ENCODE data around the gene TMEM63C. TPM values are rescaled to one million over a fixed set of nuclear protein-coding genes. Genes with fewer than 3 reads are reported as not detected.

The TMEM63C gene
- total RNA-seq, 1 experiment from 2014 or later = 0.39 TPM

DNA sequence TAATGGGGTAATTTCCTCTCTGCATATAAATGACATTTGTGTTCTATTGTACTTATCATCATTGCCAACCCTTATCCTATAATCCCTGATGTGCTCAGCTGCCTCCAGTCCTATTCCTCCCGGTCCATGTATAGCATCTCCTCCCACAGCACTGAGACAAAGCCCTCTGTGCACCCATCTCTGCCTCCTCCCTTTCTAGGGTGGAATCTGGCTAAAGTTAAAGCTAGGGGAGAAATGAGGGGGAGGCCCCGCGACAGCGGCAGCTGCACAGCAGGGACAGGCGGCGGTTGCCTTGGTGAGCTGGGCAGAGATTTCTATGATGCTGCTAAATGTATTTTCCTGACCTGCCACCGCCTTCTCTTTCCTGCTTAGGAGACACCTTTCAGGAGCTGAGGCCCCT lies 27.2 kb upstream of the TMEM63C start:
- DNase-seq (ENCODE audit: low read depth) = no peak

DNA sequence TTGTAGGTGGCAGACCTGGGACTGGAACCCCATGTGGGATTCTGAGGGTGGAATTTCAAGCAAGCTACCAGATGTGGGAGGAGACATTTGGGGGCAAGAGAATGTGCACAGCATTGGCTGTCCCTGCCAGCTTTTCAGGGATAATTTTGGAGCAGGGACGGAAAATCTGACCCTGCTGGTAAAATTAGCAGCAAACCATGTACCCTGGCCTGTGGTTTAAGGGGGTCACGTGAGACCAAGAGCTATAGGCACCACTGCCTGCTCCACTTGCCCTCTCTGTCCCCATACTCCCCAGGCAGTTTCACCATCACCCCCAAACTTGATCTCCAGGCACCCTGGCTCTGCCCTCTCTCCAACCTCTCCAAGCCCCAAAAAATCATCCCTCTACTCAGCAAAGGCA lies 26.5 kb upstream of the TMEM63C start:
- no peak for DNase-seq (ENCODE audit: low read depth)

DNA sequence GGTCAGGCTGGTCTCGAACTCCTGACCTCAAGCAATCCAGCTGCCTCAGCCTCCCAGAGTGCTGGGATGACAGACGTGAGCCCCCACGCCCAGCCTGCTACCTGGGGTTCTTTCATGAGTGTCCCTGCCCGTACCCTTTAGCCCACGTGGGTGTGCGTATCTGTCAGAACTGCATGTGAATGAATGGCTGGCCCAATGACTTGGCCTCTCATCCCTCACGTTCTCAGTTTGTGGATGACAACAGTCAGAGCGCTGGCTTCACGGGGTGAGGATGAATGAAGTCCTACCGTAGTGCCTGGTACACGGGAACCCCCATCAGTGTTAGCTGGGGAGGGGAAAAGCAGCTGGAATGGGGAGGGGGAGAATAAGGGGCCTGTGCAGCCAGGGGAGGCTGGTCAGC lies 23.9 kb upstream of the TMEM63C start:
- no peak for DNase-seq (ENCODE audit: low read depth)

DNA sequence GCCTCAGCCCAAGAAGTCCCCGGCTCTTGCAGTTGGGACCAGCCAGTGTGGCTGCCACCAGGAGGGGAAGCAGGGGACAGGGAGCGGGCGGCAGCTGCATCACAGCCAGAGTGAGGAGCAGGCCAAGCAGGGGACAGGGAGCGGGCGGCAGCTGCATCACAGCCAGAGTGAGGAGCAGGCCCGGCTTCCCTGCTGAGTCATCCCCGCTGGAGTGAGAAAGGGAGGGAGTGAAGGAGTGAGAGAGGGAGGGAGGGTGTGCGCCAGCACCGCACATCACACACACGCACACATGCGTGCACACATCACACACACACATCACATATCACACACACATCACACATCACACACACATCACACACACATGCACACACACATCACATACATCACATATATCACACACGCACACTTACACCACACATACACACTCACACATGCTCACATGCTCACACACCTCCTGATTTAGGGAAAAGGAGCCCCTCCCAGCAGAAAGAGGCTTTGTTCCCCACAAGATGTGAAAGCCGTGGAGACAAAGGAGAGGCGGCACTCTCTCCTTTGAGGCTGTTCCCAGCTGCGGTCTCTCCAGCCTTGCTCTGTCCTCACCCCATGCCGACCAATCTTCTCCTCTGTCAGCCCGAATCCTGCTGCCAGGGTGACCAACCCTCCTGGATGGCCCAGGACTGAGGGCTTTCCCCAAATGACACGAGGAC lies 23.3 kb upstream of the TMEM63C start:
- peak; percentile 73 for DNase-seq (ENCODE audit: low read depth)

DNA sequence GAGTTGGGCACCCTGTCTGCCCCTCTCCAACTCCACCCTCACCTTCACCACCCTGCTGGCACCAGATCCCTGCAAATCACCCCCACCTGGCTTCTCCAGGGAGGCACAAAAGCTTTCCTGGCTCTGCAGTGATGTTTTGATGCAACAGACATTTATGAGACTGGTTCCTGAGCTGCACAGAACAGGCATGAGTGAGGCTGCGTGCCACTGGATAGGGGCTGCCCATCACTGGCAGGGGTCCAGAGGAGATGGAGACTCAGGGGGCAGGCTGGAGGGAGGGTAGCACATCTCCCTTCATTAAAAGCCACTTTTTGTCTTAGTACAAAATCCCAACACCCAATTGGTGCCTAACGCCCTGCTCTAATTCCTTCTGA lies 22.7 kb upstream of the TMEM63C start:
- DNase-seq (ENCODE audit: low read depth) = no peak

DNA sequence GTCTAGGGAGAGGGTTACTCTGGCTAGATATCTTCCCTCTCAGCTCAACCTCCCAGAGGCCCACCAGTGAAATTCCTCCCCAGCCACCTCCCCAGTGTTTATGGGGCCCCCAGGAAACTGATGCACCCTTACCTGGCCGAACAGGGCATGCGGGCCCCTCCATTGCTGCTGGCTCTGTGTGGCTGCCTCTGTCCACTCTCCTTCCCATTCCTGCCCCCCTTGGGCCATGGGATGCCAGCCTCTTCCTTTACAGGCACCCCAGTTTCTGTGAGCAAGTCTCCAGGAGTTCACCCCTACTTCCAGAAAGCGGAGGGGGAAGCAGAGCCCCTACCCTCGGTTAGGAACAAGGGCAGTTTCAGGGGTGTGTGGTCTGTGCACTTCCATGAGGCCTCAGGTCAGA lies 20.6 kb upstream of the TMEM63C start:
- no peak for DNase-seq (ENCODE audit: low read depth)

DNA sequence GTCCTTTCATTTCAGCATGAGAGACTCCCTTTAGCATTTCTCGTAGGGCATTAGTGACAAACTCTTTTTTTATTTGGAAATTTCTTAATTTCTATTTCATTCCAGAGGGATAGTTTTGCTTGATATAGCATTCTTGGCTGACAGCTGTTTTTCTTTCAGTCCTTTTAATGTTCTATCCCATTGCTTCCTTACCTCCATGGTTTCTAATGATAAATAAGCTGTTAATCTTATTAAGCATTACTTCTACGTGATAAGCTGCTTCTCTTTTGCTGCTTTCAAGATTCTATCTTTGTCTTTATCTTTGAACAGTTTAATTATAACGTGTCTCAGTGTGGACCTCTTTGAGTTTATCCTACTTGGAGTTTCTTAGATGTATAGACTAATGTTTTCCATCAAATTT lies 11.6 kb upstream of the TMEM63C start:
- DNase-seq (ENCODE audit: low read depth) = no peak

DNA sequence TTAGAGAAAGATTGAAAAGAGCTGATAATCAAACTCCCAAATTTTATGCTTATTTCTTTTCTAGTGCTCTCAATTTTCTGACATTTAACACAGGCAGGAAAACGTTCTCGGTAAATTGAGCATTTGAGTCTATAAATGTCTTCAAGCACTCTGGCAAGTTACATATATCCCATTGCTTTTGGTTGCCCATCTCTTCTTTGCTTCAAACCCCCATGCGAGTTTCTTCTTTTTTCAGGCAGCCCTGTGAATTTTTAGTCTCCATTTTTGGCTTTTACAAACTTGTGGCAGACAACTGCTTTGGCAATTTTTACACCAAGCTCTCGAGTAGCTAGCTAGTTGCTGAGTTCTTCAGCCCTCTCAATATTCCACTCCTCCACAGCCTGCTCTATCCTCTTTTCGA lies 8.7 kb upstream of the TMEM63C start:
- no peak for DNase-seq (ENCODE audit: low read depth)

DNA sequence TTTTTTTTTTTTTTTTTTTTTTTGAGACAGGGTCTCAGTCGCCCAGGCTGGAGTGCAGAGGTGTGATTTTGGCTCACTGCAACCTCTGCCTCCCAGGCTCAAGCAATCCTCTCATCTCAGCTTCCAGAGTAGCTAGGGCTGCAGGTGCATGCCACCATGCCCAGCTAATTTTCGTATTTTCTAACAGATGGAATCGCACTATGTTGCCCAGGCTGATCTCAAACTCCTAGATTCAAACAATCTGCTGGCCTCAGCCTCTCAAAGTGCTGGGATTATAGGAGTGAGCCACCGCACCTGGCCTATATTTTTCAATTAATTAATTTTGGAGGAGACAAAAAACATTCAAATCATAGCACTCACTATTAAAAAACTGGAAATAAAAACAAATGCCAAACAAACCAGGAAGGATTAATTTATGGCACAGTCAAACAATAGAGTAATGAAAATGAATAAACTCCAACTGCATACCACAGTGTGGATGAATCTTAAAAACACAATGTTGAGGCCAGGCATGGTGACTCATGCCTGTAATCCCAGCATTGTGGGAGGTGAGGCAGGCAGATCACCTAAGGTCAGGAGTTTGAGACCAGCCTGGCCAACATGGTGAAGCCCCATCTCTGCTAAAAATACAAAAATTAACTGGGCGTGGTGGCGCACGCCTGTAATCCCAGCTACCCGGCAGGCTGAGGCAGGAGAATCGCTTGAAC lies 7.5 kb upstream of the TMEM63C start:
- peak; percentile 67 for DNase-seq (ENCODE audit: low read depth)

DNA sequence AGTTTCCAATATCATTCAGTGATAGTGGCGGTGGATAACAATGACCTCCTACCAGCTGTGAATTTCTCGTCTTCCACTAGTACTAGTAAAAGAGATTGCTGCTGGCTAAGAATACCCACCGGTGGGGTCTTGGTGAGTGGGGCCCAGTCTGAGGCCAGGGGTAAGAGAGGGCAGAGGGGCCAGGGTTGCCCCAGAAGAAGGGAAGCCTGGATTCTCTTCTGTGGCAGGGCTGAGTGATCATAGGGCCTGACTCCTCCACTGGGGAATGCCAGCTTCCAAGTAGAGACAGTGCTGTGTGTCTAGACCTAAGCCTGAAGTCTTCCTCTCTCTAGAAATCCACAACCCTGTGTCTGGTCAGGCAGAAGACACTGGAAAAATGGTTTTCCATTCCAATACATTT lies 5.8 kb upstream of the TMEM63C start:
- no peak for DNase-seq (ENCODE audit: low read depth)

DNA sequence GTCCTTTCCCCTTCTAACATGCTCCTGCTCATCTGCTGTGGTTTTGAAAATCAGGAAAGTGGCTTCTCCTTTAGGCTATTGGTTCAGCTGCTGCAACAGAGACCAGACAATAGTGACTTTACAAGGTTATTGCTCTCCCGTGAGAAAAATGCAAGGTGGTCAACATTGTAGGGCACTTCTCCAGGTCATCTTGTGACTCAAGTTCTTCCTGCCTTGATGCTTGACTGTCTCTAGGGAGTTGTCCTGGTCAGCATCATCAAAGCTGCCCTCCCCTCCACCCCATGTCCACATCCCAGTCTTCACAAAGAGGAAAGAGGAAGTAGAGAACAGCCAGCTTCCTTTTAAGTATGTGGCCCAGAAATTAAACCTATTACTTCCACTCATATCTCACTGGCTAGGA lies 3.9 kb upstream of the TMEM63C start:
- peak; percentile 14 for DNase-seq (ENCODE audit: low read depth)

DNA sequence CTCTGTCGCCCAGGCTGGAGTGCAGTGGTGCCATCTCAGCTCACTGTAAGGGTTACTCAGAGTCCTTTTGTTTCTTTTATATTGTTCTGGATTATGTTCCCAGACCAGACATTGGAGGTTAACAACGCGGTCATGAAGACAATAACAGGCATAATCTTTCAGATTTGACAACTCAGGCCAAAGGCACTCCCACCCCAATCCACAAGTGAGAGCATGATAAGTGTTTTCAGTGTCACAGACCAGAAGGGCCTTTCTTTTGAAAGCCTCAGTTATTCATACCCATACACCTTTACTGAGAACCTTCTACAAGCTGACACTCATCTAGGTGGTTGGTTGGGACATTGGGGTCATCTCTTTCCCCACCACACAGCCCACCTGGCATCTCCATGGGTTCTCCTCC lies 2.9 kb upstream of the TMEM63C start:
- no peak for DNase-seq (ENCODE audit: low read depth)

DNA sequence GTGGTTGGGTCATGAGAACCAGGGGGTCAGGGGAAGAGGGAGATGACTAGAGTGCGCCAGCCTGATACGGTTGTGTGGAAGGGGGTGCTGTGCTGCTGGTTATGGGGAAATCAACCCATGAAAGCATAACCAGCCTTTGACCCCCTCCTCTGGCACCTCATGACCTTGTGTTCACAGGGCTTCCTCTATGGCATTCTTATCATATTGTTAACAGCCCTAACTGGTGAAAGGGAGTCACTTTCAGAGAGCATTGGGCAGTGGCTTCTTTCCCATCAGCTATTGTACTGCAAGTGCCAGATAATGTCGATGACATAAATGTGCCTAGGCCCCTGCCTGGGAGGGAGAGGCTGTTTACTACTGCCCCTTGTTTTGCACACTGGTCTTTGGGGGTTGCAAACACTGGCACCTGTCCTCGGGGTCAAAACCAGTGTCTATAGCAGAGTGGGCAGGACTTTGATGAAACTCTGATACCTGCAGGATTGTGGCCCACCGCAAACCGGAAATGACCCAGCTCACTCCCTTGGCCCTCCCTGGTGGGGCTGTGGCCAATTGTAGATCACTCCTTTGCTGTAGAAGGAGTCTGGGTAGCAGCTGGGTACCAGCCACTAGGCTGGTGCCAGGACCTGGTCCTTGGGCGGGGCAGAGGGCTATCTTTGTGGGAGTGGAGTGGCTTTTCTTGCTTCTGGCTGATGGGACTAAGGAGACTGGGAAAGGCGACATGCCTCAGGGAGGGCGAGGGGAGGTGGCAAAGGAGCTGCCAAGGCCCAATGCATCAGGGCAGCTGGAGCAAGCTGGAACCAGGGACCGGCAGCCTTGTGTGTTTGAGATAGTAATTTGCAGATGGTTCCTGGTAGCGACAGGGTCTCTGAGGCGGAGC lies 634 bp upstream of the TMEM63C start:
- DNase-seq (ENCODE audit: low read depth) = peak; percentile 41

DNA sequence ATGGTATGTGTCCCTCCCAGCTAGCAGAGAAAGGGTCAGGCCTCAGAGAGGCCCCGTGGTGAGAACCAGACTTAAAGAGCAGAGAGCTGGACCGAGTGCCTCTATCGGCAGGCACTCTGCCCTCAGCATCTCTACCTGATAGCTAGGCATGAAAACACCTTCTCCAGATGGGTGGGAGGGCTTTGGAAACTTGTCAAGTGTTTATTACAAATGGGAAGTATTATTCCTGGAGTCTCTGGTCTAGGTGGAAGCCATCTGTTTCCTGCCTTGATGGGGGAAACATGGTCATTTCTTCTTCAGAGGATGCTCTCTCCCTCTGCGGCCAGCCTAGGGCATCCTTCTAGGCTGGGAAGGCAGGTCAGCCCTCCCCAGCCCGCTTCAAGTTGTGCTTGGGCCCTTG lies 2.3 kb downstream of the TMEM63C start:
- no peak for DNase-seq (ENCODE audit: low read depth)

DNA sequence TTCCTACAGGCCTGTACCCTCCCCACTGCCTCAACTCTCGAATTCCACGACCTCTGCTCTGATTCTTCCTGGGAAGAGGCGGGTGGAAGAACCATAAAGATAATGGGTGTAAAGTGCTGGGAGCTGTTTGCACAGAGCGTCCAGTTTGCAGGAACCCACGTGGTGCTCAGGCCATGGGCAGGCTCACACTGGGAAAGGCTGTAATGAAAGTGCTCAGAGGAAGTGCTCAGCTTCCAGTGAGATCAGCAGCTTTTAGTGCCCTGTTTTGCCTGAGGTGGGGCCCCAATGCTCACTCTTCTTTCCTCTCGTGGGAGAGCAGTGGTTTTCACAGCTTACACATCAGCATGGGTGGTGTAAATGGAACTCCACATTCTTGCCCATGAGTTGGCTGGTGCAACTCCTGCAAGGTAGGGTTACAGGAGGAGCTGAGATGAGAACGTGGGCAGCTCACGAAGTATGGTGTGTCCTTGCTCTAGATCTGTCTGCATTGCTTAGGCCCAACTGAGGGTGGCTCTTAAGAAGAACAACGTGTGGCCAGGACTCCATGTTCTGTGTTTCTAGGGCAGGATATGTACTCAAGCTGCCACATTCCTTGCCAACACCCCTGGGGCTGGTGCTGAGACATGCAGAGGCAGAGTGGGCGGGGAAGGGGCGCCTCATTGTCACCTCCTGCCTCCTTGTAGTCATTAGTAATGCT lies 2.9 kb downstream of the TMEM63C start:
- no peak for DNase-seq (ENCODE audit: low read depth)

DNA sequence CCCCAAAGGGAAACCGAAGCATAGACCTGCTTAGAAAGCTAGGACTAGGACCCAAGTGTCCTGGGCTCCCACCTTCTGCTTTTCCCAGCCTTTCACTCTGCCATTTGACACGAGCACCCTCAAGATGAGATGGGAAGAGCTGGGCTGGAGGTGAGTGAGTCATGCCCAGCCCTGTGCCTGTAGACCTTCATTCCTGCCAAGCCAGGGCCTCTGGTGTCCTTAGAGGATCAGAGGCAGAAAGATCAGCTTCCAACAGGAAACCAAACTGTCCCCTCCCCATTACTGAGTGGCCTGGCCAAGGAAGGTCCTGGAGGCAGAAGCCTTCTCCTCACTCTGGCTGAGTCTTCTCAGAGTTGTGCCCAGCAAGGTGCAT lies 3.5 kb downstream of the TMEM63C start:
- peak; percentile 43 for DNase-seq (ENCODE audit: low read depth)

DNA sequence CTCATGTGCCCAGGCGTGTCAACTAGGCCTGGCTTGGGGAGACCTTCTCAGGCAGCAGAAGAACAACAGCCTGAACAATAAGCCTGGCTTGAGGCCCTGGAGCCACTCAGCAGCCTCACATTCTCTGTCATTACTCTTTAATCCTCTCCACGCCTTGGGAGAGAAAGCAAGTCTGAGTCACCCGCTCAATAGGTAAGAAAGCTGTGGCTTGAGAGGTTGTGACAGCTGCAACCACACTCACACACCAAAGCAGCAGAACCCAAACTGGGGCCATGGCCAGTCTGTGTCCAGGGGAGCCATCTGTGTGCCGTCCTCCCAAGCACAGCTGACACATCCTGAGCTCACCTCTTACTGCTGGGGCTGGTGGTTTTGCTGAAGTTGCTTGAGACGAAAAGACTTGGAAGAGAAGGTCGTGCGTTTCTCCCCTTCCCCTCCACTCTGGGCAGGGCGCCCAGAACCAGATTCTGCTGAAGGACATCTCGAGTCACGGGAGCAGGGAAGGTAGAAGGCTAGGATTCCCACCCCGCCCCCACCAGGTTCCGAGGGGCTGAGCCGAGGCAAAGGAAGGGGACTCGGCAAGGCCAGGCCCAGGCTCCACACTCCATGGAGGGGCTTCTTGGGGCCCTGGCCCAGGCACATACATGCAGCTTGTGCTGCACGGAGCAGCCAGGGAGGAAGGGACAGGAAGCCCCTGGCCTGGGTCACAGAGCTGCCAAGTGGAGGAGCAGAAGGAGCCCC lies 5.5 kb downstream of the TMEM63C start:
- peak; percentile 94 for DNase-seq (ENCODE audit: low read depth)

DNA sequence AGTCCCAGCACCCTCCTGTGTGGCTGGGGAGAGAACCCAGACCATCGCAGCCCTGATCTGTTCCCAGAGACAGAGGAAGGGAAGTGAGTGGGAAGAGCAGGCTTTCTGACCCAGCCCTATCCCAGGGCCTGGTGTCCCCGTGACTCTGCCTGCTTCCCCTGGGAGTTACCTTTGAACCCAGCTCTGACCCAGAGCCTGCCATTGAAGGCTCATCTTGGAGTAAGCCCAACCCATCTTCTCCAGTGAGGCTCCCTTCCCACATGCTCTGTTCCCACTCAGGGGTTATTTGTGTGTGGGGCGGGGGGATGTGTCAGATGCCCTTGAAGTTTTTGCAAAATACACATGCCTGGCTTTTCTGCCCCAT lies 6.0 kb downstream of the TMEM63C start:
- no peak for DNase-seq (ENCODE audit: low read depth)

DNA sequence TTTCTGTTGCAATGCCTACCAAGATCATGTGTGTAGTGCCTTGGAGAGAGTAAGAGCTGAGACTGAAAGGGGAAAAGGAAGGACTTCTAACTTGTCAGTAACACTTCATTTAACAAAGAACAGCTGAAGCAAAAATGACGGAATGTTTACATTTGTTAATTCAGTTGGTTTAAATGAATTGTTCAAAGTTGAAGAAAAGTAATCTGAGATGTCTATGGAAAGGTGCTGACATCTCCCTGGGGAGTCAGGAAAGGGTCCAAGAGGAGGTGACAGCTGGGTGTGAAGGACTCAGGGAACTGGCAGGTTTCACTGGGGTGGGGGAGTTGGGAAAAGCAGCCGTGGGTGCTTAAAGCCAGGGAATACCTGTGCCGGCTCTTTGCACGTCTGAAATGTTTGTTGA lies 7.9 kb downstream of the TMEM63C start:
- DNase-seq (ENCODE audit: low read depth) = no peak

DNA sequence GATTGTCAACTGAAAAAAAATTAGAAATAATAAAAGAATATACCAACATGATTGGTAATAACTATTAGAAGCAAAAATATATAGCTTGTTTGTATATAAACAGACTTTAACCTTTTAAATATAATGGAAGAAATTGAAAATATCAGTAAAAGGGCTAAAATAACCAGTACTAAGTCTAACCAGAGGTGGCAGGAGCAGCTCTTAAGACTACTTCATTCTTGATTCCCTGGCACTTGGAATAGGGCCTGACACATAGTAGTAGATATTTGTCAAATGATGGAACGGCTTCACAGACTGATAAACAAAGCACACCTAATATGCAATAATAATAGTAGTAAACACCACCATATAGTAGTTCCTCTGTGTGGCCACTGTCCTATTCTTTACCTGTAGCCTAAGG lies 9.4 kb downstream of the TMEM63C start:
- DNase-seq (ENCODE audit: low read depth) = no peak

DNA sequence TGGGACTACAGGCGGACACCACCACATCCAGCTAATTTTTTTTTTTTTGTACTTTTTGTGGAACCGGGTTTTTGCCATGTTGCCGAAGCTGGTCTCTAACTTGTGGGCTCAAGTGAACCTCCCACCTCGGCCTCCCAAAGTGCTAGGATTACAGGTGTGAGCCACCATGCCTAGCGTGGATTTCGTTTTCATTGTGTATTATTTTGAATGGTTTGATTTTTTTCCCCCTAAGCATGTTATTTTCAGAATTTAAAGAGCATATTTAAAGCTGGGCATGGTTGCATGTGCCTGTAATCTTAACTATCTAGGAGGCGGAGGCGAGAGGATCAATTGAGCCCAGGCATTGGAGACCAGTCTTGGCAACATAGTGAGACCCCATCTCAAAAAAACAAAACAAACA lies 13.1 kb downstream of the TMEM63C start:
- no peak for DNase-seq (ENCODE audit: low read depth)

DNA sequence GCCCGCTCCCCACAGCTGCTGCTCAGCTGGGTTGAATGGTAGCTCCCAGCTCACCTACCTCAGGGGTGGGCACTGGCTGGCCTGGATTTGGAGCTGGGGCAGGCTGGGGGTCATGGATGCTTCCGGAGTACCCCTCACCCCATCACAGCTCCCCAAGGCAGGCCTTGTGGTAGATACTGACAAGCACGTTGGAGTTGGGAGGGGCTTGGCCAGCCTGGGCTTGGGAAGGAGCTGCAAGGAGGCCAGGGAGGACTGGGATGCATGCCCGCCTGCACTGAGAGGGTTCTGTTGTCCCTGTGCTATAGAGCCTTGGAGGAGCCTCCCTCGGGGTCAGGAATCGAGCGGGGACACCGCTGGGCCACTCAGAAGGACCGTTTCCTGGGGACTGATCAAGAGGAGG lies 14.2 kb downstream of the TMEM63C start:
- DNase-seq (ENCODE audit: low read depth) = no peak
